Measurements from ENCODE around the gene AHI1. TPM values are rescaled to one million over a fixed set of nuclear protein-coding genes. Genes with fewer than 3 reads are reported as not detected.

The AHI1 gene
- 10 to 100 TPM in 9 of 10 donors, 1 to 10 TPM in 1; 8.2 to 15.3 (median 11.9) TPM for total RNA-seq
- polyA plus RNA-seq = 10 to 100 TPM in 1 of 2 donors, 1 to 10 TPM in 1; 4.1 to 19.8 TPM
- long read RNA-seq, donor 1, full-length matches to known transcripts = 1 of 7 reads
- long read RNA-seq, donor 1, partial matches to known transcripts = 2 of 7 reads
- long read RNA-seq, donor 1, other reads (novel, unspliced or antisense) = 4 of 7 reads
- long read RNA-seq, donor 2, partial matches to known transcripts = 2 of 3 reads
- long read RNA-seq, donor 2, other reads (novel, unspliced or antisense) = 1 of 3 reads
- long read RNA-seq, donor 3, partial matches to known transcripts = 5 of 9 reads
- long read RNA-seq, donor 3, other reads (novel, unspliced or antisense) = 4 of 9 reads

- peak within 1 kb of the TSS; percentile 60 to 98 (median 80) for H3K4me3 ChIP-seq
- ATAC-seq = peak; percentile 96 to 99 (median 96)
- TF ChIP-seq CTCF (IDR thresholded peaks at IDR 0.05) = peak in 4 of 9 donors; percentile 14 to 44 (median 25)
- no peaks in the 10 kb centered on the region for H3K27me3 ChIP-seq
- H3K36me3 ChIP-seq = peaks cover 0 to 12% (median 0%) of the 10 kb centered on the region in 9 donors
- peak; percentile 91 to 95 for DNase-seq
- intact Hi-C loops (cut with DNase I) = loop anchor here in 3 of 10 donors (2.0 to 10.0 kb wide), 3 partner anchors 790 to 797 kb away; partner anchors contain the start of gene BCLAF1 (in 2 of the 3)
- peaks cover 0 to 24% (median 15%) of the 10 kb centered on the region in 9 donors for H3K4me1 ChIP-seq
- H3K27ac ChIP-seq = peak within 1 kb of the TSS; percentile 83 to 98 (median 92)
- WGBS, 2 donors = 0 to 1% methylated on average over 84 to 85 of the region's 85 CpGs
- no peaks in the 10 kb centered on the region for H3K9me3 ChIP-seq
These were observed at the start of gene AHI1 for GRCh38 chr6:135497412-135498184. TSS of gene AHI1 (minus strand) at chr6:135497740. CDS start at chr6:135492237, 5,503 bp downstream.

- Histone ChIP-seq H3K4me1 (peaks cover 0 to 14% (median 6%) of the 10 kb centered on the region in 9 donors), H3K27ac (peak overlapping the region in 5 of 10 donors; percentile 8 to 78 (median 61)), H3K9me3 (peaks cover 0 to 6% (median 0%) of the 10 kb centered on the region in 11 donors), H3K36me3 (no peaks in the 10 kb centered on the region), H3K4me3 (no peak overlapping the region), H3K27me3 (no peaks in the 10 kb centered on the region)
- WGBS, 2 donors = 60 to 64% methylated on average over 9 of the region's 9 CpGs
- peak; percentile 25 to 32 for DNase-seq
- intact Hi-C loops (cut with DNase I) = no loop called here
- peak in 7 of 8 donors; percentile 33 to 76 (median 57) for ATAC-seq
- TF ChIP-seq CTCF (IDR thresholded peaks at IDR 0.05) = no peak
These were observed 49.3 kb upstream of the AHI1 start for GRCh38 chr6:135546680-135547418.

DNA sequence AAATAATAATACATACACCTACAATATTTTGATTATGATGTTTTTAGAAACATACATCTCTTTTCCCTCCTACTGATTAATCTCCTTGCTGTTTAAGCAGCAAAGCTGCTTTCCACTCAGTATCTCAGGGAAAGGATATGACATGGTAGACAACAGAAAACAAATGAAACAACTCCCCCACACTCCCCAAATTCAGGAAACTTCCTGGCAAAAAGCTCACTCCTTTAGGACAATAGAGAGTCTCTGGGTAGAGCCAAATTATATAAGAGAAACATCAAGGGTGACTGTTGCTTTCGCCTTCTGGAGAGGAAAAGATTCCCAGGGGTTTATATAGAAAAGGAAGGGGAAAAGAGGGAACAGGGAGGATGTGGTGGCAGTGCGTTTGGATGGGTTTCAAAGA is 48.7 kb upstream of the AHI1 start:
- ATAC-seq (peak in 6 of 8 donors; percentile 62 to 91 (median 82)), DNase-seq (peak in 1 of 2 donors; percentile 16)
- Histone ChIP-seq H3K4me1 (peaks cover 0 to 14% (median 6%) of the 10 kb centered on the region in 9 donors), H3K27ac (peak overlapping the region in 5 of 10 donors; percentile 8 to 78 (median 61)), H3K9me3 (peaks cover 0 to 6% (median 0%) of the 10 kb centered on the region in 11 donors), H3K4me3 (no peak overlapping the region), H3K27me3 (no peaks in the 10 kb centered on the region), H3K36me3 (no peaks in the 10 kb centered on the region)
- 59 to 67% methylated on average over 2 of the region's 2 CpGs for WGBS, 2 donors
- TF ChIP-seq CTCF (IDR thresholded peaks at IDR 0.05) = no peak
- intact Hi-C loops (cut with DNase I) = no loop called here
